HG03565 (cell line): ENCODE results near the gene MRAP.
"Not testable (repeated sequence)": the region's sequence is repeated elsewhere in the genome, so short reads cannot be mapped to it uniquely, and the experiment has no call there.

ENCODE experiments used
- ATAC-seq: cut with Tn5 transposase; IDR thresholded peaks from one replicate; pipeline ENCODE4 v1.9.1; 2021; ENCODE audit warnings: mild to moderate bottlenecking, moderate library complexity; ENCODE audit not compliant: unreplicated experiment

The MRAP gene

DNA sequence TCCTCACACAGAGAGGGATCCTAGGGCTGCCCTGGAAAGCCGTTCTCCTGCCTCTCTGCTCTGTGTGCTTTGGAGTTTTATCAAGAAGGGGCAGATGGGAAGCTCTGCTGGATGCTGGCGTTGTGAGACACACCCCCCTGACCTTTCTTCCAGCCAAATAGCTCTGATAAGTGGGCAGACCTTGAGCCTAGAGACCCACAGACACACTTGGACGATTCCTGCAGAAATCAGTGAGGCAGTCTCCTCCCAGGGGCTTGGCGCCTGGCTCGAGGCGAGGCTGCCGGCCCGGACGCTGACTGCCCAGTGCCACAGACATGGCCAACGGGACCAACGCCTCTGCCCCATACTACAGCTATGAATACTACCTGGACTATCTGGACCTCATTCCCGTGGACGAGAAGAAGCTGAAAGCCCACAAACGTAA lies at the start of gene MRAP:
MRAP (plus strand) TSS at position 198 of the 424 bp plus-strand sequence; CDS start at position 315, 117 bp downstream.
- ATAC-seq: no peak

DNA sequence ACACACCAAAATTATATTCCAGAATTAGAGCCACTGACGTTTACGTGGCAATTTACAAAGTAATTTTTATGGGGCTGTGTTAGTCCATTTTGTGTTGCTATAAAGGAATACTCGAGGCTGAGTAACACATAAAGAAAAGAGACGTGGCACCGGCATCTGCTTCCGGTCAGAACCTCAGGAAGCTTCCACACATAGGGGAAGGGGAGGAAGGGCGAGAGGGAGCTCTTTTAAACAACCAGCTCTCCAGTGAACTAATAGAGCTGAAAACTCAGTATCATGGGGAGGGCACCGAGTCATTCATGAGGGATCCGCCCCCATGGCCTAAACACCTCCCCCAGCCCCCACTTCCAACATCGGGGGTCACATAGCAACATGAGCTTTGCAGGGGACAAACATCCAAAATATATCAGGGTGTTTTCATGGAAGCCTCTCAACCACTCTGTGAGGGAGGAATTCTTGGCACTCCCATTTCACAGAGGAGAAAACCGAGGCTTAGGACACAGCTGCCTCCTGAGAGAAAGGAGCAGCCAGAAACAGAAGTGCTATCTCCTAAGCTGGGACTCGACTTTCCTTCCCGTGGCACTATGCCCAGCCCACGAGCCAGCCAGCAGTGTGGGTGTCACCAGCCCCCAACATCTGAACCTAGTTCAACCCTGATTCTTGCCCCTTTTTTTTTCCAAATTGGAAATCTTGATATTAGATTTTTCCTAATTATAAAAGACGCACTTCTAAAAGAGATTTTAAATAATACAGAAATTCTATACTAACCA lies 49.0 kb upstream of the MRAP start:
- no peak for ATAC-seq

DNA sequence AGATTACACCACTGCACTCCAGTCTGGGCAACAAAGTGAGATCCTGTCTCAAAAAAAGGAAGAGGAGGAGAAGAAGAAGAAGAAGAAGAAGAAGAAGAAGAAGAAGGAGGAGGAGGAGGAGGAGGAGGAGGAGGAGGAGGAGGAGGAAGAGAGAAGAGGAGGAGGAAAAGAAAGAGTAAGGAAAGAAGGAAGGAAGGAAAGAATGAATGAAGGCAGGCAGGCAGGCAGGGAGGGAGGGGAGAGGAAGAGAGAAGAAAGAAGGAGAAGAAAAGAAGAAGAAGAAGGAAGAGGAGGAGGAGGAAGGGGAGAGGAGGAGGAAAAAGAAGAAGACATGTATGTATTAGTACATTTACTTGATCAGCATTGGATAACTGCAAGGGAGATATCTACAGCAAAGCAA lies 46.5 kb upstream of the MRAP start:
- no peak for ATAC-seq

DNA sequence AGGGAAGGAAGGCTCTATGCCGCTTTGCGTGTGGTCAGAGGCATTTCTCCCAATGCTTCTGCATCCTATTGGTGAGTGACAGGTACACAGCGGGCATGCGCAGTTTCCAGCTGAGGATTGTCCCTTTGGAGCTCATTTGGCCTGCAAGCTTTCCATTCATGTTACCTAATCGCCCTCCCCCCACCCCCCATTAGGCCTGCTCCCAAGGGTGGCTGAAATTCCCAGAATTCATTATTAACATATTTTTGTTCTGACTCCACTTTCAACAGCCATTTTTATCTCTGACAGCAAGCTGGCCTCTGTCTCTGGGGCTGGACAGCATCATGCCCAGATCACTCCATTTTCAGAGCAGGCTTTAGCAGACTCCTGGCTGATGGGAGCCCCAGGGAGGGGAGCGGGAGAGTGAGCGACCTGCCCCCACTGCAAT lies 45.4 kb upstream of the MRAP start:
- no peak for ATAC-seq

DNA sequence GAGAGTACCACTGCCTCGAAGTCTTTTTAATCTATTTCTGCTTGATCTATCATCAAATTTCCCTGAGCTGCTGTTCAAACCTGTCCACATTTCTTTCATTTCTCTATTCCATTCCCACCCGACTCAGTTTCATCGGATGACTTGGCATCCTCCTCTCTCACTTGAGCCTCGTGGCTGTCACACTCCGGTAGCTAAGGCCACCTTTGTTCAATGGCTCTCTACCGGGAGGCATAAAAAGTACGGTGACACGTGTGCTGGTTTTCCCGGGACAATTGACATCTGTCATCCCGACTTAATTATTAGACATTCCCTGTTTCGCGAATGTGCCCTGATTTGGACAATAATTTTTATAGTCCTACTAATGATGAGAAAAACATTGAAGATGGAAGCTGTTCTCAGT lies 42.4 kb upstream of the MRAP start:
- ATAC-seq: no peak

DNA sequence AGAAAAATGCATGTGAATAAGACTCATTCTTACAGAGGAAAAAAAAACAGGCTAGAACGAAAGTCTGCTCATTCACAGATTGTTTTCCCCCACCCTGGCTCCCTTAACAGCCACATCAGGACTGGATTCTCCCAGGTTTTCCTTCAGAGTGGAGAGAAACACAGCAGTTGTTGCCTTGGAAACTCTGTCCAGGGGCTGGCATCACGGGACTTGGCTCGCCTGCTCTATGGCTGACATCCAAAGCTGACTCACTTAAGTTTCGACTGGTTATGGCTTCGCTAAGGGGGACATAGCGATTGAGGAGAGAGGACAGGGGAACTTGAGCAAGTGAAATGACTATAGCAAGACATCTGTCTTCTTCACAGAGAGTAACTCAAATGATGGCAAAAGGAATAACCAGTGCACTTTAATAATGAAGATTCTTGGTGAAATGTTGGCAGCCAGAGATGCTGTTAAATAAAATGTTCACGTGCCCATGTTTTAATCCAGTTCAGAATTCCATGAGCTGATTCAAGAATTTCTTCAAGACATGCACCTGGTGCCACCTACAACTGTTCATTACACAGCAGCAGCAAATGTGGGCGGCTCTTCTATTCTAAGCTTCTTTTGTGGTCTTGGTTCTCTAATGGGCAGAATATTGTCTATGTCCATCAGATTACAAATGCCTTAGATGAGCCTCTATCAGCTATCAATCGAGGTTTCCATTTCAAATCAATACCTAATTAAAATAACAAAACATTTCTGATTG lies 41.6 kb upstream of the MRAP start:
- no peak for ATAC-seq

DNA sequence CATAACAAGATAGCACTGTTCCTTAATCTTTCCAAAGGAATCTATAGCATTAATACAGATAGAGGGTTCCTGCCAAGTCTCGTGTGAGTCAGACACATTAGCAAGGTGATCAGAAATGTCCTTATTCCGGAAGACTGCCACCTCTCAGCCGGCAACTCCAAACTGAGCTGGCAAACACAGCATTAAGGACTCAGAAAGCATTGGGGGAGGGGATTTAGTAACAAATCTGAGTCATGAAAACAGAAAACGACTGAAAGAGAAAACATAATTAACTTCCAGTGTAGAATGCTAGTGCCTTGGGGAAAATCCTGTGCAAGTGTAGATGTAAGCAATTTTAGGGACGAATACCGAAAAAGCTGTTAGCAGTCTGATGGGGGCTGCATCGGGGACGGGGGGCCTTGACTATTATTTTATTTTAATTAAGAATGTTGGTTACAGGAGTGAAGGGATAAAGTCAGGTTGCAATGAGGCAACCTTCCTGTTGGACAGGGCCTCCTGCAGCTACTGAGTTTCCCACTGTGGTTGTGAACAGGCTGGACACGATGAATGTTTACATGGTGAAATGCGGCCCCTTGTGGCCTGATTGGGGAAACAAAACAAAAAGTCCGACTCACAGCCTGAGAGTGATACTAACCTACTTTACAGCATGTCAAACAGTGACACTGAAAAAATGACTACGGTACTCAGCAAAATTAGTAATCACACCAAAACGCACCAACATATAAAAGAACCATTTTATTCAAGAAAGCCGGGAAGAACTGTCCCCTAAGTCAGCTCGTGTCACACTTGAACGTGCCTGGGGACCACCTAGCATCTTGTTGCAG lies 40.5 kb upstream of the MRAP start:
- peak; percentile 69 for ATAC-seq

DNA sequence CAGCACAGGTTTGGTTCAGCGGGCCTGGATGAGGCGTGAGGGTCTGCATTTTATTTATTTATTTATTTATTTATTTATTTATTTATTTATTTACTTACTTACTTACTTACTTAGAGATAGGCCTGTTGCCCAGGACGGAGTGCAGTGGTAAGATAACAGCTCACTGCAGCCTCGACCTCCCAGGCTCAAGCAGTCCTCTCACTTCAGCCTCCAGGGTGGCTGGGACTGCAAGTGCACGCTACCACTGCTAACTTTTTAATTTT lies 39.9 kb upstream of the MRAP start:
- not testable (repeated sequence) for ATAC-seq

DNA sequence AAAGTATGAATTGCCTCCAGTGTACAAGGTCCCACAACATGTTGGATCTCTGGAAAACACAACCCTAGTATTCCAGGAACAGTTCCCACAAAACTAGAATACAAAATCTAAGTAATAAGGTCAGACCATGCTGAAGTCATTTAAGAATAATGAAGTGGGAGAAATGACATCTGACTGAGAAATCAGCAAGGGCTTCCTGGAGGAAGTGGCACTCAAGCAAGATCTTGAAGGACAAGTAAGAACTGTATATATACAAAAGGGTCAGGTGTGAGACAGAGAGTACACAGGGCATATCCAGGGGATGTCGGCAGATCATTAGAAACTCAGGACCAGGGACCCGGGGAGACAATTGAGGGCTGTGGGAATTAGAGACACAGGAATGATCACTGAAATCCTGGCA lies 38.5 kb upstream of the MRAP start:
- ATAC-seq: no peak

DNA sequence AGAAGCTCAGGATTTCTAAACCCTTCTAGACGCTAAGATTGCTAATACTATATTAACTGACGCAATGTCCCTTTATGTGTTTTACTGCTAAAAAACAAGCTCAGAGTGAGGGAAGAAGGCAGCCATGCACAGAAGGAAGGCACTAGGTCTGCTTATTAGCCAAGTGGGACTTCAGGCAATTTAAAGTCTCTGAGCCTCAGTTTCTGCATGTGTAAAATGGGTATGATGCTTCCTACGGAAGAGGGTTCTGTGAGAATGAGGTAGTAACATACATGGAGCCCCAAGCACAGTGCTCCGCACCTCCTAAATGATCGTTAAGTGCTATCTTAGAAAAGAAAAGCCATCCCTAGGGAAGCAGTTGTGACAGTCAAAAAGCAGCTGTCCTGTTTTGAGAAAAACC lies 36.7 kb upstream of the MRAP start:
- ATAC-seq: no peak

DNA sequence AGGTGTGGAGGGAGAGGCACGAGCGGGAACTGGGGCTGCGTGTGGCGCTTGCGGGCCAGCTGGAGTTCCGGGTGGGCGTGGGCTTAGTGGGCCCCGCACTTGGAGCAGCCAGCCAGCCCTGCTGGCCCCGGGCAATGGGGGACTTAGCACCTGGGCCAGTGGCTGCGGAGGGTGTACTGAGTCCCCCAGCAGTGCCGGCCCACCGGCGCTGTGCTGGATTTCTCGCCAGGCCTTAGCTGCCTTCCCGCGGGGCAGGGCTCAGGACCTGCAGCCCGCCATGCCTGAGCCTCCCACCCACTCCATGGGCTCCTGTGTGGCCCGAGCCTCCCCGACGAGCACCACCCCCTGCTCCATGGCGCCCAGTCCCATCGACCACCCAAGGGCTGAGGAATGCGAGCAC lies 33.3 kb upstream of the MRAP start:
- not testable (repeated sequence) for ATAC-seq

DNA sequence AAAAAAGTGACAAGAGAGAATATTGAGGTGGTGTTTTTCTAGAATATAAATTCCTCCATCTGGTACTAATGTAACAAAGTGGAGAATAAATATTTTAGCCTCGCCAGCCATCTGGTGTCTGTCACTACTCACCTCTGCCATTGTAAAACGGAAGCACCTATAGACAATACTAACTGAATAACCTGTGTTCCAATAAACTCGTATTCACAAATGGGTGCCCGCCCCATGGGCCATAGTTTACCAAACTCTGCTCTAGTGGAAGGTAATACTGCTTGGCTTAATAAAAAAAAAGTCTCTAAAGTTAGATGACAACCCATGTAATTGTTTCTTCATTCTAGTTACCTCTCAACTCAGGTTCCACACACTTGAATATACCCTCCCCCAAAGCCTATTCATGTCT lies 27.9 kb upstream of the MRAP start:
- no peak for ATAC-seq

DNA sequence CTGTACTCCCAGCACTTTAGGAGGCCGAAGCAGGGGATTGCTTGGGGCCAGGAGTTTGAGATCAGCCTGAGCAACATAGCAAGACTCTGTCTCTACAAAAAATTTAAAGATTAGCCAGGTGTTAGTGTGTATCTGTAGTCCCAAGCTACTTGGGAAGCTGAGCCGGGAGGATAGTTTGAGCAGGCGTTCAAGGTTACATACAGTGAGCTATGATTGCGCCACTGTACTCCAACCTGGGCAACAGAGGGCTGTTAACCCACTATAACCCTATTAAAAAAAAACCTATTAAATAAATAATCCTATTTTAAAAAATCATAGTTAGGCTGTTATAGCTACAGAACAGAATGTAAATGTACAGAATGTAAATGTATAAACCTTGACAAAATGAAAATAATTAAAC lies 22.0 kb upstream of the MRAP start:
- no peak for ATAC-seq

DNA sequence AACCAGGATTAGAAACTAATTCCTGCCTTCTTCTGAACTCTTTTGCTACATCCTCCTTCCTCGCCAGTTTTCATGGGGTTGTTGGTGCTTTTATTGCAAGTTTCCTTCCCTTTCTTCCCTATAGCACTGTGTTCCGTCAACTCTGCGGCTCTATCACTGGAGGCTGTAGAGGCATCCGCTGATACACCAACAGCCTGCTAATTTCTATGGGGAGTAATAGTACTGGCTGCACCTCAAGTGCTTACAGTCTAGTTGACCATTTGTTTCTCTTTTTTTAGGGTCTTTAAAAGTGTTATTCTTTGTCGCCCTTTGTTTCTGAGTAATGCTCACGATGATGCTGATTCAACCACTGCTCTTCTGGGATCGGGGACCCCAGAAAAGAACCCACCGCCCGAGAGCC lies 20.6 kb upstream of the MRAP start:
- ATAC-seq: no peak

DNA sequence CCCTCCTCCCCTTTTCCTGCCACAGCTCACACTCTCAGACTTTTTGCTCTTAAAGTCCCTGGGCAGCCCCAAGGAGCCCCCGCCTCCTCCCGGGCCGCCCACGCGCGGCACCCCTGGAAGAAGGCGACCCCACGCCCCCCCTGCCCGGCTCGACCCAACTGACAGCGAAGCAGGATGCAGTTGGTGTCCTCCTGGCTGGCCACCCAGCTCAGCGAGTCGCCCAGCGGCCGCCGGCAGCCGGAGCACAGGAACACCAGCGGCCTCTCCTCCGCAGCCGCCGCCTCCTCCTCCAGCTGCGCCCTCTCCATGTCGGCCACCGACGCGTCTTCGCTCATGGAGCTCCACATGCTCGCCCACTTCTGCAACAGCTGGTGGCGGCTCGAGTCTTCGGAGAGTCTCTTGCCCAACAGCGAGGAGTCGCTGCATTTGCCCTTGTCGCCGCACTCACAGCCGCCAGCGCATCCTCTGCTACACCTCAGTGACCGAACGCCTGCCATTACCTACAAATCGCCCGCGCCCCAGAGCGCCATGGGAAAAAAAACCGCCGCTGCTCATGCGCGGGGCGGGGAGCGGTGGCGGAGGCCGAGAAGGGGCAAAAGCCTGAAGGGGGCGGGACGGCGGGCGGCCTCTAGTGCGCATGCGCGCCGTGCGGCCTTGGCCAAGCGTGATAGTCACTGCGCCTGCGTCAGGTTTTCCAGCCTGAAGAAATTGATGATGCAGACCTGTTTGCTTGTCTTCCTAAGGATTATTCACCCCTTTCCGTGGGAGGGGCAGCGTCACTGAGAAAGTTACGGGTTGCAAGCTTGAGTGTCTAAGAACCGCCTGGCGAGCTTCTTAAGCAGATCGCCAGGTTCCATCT lies 19.9 kb upstream of the MRAP start, which contains the start of gene MIS18A:
MIS18A (minus strand) TSS at position 532 of the 859 bp plus-strand sequence; CDS start at position 497, 35 bp downstream.
- ATAC-seq: peak; percentile 88

DNA sequence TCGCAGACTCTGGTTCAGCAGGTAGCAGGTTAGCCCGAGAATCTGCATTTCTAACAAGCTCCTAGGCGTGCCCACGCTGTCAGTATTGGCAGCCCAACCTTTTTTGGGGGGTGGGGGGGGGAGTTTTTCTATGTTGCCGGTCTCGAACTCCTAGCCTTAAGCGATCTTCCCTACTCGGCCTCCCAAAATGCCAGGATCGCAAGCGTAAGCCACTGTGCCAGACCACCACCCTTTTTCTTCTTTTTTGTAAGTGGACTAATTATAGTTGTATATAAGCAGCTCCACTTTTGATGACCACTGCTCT lies 19.3 kb upstream of the MRAP start:
- no peak for ATAC-seq

DNA sequence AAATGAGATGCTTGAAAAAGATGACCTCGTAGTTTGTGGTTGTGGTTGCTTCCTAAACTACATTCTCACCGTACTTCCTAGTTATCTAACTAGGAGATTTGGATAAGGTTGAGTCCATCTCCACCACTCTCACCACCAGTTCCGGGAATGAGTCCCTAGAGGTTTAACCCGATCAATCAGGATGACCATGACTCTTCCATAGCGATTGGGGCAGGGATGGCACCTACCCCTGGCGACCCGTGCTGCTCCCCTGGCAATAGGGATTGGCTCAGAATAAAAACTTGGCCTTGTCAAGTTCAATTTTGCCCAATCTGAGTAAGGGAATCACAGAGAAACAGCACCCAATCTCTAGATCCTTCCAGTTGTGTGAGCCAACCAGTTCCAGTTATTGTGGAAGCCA lies 17.1 kb upstream of the MRAP start:
- ATAC-seq: no peak

DNA sequence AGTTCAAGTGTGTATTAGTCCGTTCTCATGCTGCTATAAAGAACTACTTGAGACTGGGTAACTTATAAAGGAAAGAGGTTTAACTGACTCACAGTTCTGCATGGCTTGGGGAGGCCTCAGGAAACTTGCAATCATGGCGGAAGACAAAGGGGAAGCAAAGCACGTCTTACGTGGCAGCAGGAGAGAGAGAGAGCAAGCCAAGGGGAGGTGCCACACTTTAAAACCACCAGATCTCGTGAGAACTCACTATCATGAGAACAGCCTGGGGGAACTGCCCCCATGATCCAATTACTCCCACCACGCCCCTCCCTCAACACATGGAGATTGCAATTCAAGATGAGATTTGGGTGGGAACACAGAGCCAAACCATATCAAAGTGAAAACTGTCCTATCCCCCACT lies 15.7 kb upstream of the MRAP start:
- no peak for ATAC-seq

DNA sequence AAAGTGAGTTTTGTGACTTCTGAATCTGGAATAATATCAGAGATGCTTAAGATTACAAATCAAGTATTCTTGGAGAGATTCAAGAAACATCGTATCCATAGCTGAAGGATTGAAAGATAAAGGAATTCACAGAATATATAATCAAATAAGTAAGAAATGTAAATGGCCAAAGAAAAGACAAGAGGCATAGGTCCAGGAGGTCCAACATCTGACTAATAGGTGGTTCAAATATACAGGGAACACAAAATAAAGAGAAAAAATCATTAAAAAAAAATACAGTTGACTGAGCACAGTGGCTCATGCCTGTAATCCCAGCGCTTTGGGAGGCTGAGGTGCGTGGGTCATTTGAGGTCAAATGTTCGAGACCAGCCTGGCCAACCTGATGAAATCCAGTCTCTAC lies 13.2 kb upstream of the MRAP start:
- no peak for ATAC-seq

DNA sequence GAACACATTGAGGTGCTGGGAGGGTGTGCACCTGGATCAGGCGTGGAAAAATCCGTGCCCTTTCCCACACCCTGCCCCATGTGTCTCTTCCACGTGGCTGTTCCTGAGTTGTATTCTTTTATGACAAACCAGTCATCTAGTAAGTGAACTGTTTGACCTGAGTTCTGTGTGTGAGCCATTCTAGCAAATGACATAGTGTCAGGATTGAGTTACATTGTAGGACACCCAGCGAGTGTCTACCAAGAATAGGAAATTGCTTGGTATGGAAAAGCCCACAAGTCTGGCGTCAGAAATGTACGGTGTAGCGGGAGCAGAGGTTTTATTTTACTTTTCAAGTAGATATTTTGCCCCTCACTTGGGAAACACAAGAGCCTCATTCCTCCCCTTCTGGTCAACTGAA lies 1.2 kb upstream of the MRAP start:
- no peak for ATAC-seq

DNA sequence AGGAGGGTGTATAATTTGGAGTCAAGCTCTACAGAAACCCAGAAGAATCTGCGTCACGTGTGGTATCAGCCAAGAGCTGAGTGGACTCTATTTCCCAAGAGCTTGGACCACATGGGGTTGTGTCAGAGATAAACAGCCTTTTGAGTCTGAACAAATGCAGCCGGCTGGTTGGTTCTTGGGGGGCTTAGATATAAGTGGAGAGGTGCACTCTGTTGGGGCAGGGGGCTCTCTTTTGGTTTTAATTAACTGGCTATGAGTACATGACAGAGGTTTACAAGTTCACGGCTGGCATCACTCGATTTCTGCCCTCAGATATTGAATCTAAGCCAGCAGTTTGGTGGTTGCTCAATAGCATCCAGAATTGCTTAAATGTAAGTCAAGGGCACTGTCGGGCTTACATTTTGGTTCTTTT lies 501 bp upstream of the MRAP start:
- ATAC-seq: no peak
